Measurements from ENCODE around the gene WNT3. TPM values are rescaled to one million over a fixed set of nuclear protein-coding genes. Genes with fewer than 3 reads are reported as not detected.

WNT3 gene
- polyA plus RNA-seq, 4 donors, result 1.4 to 2.3 (median 1.8) TPM

DNA sequence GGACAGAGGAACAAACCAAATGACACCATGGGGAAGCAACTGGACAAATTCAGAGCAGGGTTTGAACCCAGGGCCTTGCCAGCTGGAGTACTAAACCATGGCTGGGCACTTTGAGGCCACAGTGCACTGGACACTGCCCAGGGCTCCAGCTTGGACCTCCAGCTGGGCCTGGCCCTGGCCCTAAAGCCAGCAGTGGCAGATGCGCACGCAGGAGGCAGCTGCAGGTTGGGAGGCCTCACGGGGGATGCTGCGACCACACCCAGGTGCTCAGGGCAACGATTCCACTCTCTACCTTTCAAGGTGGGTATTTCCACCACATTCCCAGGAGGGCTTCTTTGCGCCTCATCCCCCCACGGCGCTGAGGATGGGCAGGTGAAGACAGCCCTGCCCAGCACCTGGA, 28.9 kb downstream of the WNT3 start:
- no peak for DNase-seq (ENCODE audit: low read depth in 4 of 4, low spot score in 2 of 4)

DNA sequence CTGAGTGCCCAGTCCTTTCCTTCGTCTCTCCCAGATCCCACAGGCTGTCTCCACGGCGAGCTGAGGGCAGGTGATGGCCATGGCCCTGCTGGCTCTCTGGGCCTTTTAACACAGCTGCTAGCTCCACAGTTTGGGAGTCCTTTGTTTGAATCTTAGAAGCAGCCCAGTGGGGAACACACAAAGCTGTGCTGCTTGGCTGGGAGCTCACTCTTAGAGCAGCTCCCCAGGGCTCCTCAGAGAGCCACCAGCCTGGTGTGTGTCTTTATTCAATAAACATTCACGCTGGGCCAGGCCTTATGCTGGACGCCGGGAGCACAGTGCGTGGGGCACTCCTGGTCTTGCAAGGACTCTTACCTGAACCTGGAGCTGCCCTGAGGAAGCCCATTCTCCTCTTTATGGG, 29.7 kb downstream of the WNT3 start:
- DNase-seq (ENCODE audit: low read depth in 4 of 4, low spot score in 2 of 4), result no peak

DNA sequence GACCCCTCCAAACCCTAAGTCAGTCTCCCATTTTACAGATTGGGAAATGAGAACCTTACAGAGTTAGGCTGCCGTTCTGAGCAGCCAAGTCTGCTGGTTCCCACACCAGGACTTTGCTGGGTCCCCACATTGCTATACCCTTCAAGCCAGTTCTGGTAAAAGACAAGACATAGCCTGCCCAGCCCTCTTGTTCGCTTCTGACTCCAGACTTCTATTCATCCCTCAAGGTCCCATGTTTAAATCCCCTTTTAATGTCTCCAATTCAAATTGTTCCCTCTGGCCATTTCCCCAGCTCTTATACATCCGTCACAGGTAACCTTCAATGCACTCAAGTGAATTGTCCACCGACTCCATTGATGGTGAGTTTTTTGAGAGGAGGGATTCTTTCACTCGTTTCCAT, 30.2 kb downstream of the WNT3 start:
- no peak for DNase-seq (ENCODE audit: low read depth in 4 of 4, low spot score in 2 of 4)

DNA sequence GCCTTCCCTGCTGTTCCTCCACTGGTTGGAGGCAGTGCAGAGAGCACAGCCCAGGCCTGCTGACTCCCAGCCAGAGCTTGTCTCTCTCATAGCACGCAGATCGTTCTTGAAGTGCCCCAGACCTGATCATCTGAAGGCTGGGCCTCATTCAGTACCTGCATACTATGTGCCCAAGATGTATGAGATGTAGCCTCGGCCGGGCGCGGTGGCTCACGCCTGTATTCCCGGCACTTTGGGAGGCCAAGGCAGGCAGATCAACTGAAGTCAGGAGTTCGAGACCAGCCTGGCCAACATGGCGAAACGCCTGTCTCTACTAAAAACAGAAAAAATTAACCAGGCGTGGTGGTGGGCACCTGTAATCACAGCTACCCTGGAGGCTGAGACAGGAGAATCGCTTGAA, 31.0 kb downstream of the WNT3 start:
- DNase-seq (ENCODE audit: low read depth in 4 of 4, low spot score in 2 of 4), result no peak

DNA sequence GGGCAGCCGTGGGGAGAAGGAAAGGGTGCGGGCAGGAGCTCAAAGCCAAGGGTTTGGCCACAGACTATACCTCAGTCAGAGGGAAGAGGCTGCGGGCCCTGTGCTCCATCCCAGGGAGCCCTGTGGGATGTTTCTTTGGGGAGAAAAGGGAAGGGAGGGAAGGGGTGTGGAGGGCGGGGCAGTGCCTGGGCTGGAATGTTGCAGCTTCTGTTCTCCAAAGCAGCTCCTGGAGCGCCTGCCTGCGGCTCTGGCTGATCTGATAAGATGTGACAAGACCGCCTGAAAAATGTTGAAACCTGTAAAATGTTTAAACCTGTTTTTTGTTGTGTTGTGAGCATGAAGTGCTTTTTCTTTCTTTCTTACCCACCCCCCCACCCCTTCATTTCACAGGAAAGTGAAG, 32.8 kb downstream of the WNT3 start:
- no peak for DNase-seq (ENCODE audit: low read depth in 4 of 4, low spot score in 2 of 4)

DNA sequence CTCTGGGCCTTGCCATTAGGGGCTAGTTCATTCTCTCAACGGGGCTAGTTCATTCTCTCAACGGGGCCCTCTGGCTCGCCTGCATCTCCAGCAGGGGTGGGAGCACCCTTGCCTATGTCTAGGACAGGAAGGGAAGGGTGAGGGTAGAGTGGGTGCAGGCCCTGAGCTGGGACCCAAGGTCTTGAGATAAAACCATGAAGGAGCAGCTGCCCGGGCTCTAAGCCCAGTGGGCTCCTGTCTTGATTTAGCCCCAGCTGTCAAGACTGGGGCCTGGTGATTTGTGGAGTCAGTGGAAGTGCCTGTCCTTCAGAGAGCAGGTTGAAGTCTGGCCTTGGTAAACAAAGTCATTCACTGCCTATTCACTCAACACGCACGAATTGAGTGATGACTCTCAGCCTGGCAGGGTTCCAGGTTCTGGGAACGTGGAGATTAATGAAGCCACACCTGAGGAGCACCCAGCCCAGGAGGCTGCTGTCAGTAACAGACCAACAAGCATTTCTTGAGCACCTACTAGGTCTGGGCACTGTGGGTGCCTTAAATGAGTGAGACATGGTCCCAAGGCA, 35.4 kb downstream of the WNT3 start:
- DNase-seq (ENCODE audit: low read depth in 4 of 4, low spot score in 2 of 4), result no peak

DNA sequence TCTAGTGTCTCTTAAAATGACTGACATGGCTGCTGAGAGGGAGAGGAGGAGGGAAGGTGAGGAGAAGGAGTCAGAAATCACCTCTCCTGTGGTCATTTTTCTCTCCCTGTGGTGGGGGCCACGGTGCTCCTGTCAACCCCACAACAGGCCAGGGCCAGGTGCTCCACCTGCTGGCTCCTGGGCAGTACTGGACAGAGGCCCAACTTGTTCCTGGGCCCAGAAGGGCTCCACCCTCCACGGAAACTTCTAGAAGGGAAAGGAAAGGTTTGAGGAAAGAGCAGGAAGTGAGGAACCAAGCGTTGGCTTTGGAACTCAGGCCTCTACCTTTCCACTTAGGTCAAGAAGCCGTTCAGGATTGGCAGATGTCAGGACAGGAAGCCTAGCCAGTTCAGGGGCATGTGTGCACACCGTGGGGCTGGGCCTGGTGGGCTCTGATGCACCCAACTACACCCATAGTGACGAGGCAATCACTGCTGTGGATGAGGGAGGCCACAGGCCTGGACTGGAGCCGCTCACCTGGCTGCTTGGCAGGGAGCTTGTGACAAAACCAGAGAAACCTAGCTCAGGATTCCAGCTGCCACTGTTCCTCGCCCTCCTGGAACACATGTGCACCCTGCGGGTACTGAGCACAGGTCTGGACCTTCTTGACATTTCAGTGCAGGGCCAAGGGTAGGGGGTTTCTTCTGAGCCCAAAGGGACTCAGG, 36.1 kb downstream of the WNT3 start:
- DNase-seq (ENCODE audit: low read depth in 4 of 4, low spot score in 2 of 4), result no peak

DNA sequence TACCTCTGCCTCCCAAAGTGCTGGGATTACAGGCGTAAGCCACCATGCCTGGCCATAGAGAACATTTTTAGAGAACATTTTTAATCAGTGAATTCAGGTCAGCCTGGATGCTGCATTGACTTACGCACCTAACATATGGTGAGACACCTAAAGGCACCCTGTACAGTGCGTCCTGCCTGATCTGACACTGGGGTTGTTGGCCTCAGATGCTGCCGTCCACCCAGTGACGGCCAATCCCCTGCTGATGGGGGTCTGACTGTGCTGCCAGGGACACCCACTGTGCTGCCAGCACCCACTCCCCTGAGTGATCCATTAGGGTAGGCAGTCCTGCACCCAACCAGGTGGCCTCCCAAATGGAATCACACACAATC, 38.5 kb downstream of the WNT3 start:
- no peak for DNase-seq (ENCODE audit: low read depth in 4 of 4, low spot score in 2 of 4)

DNA sequence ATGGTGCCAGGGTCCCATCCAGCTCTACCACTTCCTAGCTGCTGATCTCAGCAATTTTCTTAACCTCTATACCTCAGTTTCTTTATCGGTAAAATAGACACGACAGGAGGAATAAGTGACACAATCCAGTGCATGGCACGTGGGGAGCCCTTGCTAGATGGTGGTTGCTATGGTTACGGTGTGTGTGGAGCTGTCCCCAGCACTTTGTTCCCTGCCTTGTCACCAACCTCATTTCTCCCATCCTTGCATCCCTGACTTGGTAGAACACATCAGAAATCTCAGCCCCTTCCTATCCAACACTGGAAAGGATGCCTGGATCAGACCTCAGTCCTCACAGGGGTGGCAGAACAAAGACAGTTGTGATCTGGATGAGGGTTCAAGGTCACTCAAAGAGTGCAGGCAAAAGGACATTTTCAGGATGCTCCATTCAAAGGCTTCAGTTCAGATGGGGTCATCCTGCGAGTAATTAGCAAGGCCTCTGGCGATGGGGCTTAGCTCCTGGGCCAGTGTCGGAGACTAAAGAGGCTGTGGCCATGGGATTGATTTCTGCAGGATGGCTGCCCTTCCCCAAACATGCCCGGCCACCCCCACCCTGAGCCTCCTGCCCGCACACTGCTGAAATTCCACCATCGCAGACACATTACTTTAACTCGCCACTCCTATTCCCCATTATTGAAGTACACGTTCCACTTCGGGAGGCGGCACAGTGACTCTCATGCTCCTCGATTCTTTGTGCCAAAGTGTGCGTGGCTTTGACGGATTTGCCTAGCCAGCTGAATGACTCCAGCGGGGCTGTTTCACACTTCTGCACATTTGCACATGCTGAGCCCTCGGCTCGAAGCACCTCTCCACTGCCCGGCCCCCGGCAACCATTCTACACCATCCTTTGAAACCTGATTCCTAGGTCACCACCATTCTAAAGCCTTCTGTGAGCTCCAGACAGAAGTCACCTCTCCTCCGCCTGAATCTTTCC, 40.3 kb downstream of the WNT3 start:
- DNase-seq (ENCODE audit: low read depth in 4 of 4, low spot score in 2 of 4), result no peak

DNA sequence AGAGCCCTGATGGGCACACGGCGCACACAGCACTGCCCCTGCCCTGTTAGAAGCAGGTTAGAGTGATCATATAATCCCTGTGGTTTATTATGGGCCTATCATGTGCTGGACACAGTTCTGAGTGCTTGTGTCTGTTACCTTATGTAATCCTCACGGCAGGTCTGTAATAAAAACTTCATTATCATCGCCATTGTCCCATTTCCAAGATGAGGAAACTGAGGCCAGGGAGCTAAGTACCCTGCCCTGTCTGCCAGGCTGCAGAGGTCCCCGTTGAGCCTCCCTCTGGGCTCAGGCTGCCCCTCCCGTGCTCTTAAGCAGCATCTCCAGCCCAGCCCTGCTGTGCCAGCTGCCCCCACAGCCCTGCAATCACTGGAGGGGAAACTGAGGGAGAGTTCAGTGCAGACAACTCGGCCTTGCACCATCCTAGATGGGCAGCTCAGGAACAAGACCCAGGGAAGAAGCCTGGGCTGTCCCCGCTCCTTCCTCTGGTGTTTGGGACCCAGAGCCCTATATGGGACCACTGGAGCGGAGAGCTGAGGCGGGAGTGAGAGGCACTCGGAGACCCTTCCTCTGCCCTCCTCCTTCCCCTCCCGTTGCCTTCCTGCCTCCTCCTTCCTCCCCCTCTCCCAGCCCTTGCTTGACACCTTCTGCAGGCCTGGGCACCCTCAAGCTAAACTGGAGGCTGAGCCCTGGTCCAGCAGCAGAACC, 42.0 kb downstream of the WNT3 start:
- DNase-seq (ENCODE audit: low read depth in 4 of 4, low spot score in 2 of 4), result no peak

DNA sequence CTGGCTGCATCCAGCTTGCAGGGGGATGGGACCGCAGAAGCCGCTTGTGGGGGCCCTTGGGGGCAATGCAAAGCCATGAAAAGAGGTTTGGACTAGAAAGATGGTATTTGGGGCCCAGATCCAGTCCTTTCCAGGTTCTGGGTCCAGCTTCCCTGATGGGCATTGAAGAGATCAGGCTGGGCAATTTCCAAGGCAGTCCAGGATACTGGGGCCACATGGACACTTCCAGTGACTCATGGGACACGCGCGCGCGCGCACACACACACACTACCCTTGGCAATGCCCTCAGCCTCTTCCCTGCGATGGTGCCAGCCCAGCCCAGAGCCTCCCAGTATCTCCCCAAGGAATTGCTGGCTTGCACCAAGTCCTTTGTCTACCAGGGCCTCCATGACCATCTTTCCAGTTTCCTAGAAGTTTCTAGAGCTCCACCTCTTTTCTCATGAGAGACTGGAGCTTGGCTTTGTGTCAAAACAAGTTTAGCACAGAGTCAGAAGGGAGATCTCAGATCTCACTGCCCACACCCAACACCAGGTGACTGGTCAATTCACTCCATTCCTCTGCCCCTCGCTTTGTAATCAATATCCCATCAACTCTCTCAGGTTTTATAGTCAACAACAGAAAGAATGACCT, 44.3 kb downstream of the WNT3 start:
- no peak for DNase-seq (ENCODE audit: low read depth in 4 of 4, low spot score in 2 of 4)

DNA sequence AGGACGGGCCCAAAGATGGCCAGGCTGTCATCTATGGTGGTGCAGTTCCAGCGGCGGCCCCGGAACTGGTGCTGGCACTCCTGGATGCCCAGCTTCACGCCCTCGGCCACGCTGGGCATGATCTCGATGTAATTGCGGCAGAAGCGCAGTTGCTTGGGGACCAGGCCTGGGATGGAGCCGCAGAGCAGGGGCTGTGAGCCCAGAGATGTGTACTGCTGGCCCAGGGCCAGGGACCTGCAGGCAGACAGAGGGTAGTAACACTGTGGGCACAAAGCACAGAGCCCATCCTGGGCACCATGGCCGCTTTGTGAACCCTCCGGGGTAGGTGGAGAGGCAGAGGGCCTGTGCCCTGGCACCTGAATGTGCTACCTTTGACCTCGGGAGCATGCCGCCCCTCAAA, 44.8 kb downstream of the WNT3 start:
- no peak for DNase-seq (ENCODE audit: low read depth in 4 of 4, low spot score in 2 of 4)

DNA sequence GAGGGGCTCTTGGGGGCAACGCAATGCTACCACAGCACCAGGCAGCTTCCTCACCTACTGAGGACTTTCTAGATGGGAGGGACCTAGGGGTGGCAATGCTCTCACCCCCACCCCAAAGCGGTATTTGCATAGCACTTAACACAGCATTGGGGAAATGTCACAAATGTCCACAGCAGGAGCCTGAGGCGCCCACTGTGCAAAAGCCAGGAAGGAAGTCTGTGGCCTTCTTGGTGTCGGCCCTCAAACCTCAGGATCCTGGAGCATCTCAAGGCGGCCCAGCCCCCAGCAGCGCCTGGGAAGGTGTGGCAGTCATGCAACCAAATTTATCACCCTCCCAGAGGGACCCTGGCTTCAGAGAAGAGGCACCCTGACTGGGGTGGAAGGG, 45.3 kb downstream of the WNT3 start:
- no peak for DNase-seq (ENCODE audit: low read depth in 4 of 4, low spot score in 2 of 4)

DNA sequence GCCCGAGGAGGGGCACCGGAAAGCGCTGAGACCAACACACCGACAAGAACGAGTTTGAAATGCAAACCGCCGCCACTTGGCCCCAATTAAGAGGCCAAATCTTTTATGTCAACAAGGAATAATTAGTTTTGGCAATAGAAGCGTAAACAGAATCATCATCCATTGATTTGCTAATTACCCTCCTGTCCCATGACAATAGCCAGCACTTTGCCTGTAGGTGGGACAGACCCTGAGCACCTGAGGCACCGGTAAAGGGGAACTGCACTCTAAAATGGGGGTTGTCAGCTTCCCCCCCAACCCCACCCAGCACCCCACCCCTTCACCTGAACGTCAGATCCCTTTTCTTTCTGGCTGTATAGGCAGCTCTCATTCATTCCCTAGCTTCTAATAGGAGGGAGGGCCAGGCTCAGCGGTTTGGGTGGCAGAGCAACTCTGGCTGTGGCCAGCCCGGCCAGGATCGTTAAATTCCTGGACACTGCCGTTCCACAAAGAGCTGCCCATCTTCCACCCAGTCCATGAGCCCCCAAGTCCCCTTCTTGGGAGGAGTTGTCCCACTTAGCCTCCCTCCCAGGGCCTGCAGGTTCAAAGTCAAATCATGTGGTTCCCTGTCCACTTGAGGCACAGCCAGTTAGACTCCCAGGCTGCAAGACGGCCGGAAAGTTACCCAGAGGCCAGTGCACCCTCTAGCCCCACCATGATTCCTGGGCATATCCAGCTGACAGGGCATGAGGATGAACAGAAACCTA, 45.8 kb downstream of the WNT3 start:
- no peak for DNase-seq (ENCODE audit: low read depth in 4 of 4, low spot score in 2 of 4)

DNA sequence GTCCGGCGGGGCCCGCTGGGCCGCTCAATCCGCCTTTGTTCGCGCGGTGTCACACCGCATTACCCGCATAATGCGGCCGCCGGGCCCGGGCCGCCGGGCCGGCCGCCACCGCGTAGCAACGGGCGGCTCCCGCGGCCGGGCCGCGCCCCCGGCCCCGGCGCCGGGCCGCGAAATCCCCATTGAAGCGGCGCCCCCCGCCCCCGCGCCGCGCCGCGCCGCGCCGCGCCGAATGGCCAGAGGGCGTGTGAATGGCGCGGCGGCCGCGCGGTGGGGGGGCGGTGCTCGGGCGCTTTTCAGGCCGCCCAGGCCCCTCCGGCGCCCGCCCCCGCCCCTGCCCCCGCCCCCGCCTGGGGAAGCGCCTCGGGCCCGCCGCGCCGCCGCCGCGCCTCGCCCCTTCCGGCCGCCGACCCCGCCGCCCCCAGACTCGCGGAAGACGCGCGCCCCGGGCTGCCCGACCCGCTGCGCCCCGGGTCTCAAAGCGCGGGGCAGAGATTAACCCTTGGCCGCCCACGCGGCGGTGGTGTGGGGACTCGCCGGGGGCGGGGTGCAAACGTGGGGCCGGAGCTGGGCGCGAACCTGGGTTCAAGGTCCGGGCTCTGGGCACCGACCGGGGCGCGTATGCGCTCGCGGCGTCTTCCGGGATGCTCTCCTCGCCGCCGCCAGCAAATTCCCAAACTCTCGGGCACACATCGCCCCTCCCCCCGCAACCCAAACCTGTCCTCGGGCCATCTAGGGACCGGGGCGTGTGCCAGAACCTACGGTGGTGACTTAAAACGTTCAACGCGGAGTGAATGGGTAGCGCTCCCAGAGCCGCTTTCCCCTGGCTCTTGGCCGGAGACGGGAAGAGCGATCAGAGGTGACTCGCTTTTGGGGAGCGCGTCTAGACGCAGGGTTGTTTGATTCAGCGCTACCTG, 46.7 kb downstream of the WNT3 start:
- no peak for DNase-seq (ENCODE audit: low read depth in 4 of 4, low spot score in 2 of 4)

DNA sequence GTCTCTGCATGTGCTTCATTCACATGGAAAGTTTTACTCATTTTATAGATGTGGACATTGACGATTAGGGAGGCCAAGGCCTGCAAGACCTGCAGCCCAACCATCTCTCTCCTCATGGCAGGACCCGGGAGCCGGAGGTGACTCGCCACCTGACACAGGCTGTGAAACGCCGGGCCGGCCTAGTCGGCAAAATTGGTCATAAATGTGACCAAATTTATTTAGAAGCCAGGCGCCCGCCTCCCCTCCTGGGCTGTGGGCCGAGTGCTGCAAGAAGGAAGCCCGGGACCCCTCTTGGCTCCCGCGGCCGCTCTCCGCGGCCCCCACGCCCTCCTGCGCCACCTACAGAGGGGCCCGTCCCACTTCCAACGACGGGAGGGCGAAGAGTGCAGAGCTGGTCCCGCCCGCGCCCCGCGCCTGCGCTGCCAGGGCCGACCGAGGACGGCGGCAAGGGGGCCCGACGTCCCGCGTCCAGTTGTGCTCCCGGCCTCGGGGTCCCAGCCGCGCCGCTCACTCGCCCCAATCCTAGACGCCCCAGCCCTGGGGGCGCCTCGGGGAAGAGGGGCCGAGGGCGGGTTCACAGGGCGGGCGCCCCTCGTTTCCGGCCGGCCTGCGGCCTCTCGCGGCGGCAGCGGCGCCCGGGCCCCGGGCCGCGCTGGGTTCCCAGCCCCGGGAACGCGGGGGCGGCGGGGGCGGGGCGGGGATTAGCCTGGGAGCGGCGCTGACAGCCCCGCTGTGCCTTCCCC, 47.5 kb downstream of the WNT3 start:
- no peak for DNase-seq (ENCODE audit: low read depth in 4 of 4, low spot score in 2 of 4)

DNA sequence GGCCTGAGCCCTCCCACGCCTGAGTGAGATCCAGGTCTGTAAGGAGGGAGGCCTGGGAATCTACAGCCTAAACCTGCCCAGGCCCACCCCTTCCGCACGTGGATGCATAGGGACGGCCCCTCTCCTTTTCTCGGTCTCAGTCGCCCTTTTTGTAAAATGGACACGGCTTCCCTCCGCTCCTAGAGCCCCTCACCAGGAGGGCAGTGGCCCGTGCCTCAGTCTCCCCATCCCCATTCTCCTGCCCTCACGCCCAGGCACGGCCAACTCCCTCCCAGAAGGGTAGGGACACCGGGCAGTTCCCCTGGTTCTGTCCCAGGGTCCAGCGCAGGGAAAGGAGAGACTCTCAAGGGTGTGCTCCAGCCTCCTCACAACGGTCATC, 48.1 kb downstream of the WNT3 start:
- DNase-seq (ENCODE audit: low read depth in 4 of 4, low spot score in 2 of 4), result no peak
